GM19238 (cell line): Measurements from ENCODE around the gene GABRB2.

ENCODE experiments used
- DNase-seq: peaks from one replicate; pipeline ENCODE4 v3.0.0; 2011; ENCODE audit warnings: low spot score; ENCODE audit not compliant: insufficient read length

The GABRB2 gene

DNA sequence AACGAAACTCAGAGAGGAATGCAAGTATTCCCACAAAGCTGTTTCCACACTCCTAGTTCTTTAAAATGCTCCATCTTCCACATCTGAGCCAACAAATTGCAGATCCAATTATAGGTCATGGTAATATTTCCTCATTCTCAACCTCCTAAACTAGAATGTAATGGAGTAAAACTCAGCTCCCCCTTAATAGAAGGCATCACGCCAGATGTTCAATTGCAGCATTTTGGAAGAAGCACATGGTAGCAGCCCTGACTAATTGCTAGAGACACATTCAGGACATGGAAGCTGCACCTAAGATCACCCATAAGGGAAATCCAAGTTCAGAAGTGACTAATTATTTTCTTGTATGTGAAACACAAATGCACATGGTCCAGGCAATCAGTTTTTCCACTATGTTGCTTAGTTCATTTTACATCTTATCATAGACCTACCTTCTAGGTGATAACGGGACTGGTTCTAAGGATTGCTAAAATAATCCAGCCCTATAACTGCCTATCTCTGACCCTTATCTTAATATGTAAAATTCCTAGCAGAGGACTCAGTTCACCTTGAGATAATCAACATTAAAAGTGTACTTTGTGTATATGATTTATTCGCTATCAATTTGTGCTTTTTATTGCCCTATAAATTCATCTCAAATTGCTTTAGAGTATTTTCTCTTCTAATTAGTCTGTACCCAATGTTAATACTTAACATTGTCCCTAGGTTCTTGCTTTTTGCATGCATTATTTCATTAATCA is 75.1 kb downstream of the GABRB2 start:
- DNase-seq = no peak

DNA sequence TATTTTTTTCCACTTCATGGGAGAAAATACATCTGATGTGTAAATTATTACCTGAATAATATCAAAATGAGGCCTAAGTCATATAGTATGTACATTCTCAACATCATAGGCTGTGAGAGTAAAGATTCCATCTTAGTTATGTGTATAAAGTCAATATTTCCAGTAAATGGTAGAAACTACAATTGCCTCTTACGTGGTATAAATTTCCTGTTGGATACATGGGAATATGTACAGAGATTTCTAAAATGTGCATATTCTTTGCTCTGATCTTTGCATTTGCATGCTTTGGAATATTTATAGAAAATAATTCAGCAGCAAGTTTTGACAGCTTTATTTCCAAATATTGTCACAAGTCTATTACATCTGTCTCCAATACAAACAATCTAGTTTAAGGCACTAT is 78.8 kb downstream of the GABRB2 start:
- no peak for DNase-seq

- DNase-seq = no peak
Observed at GRCh38 chr5:161460741-161461140, 85.8 kb downstream of the GABRB2 start.

- no peak for DNase-seq
Observed at GRCh38 chr5:161446655-161447054, 99.9 kb downstream of the GABRB2 start.

DNA sequence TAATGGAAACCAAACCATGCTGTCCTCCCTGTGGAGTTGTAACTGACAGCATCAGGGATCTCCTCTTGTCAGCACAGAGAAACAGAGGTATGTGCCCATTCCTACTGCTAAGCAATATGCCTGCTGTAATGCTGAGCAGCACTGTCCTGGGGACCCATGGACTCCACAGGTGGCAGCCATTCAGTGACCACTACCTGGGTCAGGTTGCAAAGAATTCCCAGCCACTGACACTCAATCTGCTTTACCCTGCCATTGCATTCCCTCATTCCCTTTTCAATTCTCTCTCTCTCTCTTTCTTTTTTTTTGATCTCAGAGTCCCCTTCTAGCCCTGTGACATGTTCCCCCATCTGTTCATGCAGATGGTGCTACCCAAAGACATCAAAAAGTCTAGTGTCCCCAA is 104.1 kb downstream of the GABRB2 start:
- no peak for DNase-seq

DNA sequence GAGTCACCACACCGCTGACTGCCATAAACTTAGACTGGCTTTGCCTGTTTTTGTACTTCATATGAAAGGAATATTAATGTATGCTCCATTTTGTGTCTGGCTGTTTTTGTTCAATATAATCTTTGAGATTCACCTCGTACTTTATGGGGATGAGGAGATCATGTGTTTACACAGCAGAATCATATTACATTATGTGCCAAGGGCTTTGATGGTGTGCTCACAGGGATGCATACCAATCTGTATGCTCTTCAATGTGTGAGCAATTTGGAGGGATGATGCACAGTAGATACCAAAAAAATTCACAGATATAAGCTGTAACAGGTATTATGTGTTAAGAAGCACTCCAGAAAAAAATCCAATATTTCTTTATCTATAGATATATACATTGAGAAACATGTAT is 113.7 kb downstream of the GABRB2 start:
- DNase-seq = no peak

DNA sequence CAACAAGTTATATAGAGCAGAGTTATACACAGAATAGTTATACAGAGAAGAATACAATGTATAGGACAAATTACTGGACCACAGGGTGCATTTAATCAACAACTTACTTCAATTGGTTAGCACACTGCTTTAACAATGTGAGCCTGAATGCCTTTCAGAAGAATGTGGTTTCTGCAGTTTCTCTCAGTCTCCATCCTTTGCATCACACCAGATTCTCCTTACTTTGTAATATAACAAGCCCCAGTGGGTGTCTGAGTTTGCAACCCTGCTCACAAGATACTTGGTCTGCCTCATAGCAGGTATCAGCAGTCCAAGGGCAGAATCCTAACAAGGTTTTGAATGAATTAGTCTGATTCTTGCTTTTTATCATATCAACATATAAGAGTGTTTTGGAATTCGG is 114.6 kb downstream of the GABRB2 start:
- DNase-seq = no peak

GRCh38 chr5:161421067-161421466 is 125.5 kb downstream of the GABRB2 start:
- DNase-seq = no peak

DNA sequence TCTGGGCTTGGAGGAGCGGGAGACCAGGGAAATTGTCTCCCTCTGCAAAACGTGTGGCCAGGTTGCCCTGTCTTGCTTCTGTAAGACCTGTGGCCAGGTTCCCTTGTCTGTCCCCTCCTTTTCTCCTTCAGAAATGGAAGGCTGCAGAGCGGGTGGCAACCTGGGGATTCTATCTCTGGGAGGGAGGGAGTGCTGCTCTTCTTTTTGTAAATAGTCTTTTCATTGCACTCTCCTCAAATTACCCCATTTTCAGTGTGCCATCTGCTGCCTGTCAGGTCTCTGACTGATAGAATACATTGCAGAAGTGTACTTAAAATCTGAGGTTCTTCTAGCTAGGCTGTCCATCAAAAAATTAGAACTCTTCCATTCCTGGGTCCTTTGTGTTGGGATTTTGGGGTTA is 126.0 kb downstream of the GABRB2 start:
- no peak for DNase-seq

DNA sequence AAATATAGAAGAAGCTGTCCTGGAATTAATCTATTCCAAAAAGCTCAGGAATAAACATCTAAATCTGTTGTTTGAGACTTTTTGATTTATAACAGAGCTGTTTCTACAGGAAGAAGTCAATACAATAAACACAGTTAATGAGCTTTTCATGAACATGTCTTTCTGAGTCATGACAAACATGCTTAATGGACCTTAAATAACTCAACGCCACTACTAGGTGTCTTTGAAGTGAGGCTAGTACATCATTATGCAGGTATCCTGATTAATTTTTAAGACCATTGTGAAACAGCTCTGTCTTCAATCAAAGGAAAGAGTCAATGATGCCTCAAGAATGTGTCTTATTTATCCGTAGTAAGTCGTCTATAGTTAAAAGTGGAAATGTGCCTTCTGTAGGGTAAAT is 131.6 kb downstream of the GABRB2 start:
- no peak for DNase-seq

DNA sequence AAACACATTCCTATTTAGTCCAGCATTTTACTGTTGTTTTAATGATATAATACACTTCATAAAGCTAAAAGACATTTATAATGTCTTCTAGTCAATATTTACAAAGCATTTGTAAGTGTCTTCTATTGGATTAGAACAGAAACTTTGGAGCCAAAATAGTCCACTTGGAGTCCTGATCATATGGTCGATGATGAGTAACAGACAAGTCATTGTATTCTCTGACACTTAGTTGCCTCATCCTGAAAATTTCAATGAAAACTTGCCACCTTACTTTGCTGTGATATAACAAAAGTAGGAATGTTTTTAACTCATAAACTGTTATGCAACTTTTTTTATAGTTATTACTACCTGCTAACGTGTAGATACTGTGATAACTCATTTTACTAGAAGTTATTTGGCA is 132.5 kb downstream of the GABRB2 start:
- DNase-seq = no peak

DNA sequence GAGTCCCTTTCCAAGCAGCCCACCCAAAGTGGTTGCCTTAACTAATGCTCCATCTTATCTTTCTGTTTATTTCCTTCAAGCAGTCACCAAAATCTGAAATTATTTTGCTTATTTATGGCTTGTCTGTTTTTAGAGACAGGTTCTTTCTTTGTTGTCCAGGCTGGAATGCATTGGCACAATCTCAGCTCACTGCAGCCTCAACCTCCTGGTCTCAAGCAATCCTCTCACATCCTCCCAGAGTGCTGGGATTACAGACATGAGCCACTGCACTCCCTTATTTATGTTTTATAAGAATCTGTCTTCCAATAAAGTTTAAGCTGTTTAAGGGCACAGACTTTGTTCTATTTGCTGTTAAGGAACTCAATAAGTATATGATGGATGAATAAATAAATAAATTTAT is 133.7 kb downstream of the GABRB2 start:
- DNase-seq = no peak

GRCh38 chr5:161411156-161411555 is 135.4 kb downstream of the GABRB2 start:
- no peak for DNase-seq

GRCh38 chr5:161410640-161411039 is 135.9 kb downstream of the GABRB2 start:
- DNase-seq = no peak

DNA sequence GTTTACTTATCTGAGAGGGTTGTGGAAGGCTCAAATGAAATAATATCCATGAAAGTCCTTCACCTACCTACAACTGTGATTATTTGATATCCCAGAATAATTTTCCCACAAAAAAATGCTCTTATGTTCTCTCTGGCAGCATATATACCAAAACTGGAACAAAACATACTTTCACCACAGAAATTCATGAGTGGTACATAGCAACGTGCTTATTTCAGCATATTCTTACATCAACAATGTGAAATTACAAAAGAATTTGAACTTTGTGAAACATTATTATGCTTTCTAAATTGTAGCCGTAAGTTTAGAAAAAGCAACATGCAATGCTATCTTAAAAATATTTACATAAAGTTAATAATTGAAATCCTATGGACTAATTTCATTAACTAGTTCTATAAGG is 137.1 kb downstream of the GABRB2 start:
- DNase-seq = no peak

DNA sequence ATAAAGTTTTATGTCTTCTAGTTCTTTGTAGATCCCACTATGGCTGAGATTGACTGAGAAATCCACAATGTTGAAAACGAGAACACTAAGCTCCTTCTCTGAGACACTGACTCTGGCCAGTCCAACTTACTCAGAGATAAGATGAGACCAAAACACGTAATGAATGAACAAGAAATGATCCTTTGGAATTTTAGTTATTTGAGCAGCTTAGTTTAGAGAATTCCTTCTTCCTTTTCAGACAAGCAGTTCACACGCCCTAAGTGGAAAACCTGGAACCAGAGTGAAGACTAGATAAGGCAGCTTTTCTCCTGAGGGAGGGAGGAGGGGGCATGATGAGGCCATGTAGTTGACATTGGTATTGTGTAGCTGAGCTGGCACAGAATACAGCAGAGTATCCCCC is 139.6 kb downstream of the GABRB2 start:
- DNase-seq = no peak

DNA sequence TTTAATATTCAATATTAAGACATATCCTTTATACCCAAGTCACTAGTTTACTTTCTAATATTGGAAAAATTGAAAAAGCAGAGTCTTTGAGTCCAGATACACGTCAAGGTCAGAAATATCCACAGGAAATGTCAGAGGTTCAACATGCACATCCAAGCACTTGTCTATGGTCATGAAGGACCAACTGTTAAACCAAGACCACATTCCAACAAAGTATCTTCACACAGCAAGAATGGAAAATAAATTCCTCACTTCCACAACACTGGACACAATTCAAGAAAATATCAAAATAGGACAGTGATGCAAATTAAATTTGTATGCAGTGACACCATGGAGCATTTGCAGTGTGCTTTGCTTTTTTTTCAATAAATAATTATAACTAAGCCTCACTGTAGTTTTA is 142.5 kb downstream of the GABRB2 start:
- DNase-seq = no peak

- no peak for DNase-seq
Observed at GRCh38 chr5:161403121-161403520, 143.4 kb downstream of the GABRB2 start.

DNA sequence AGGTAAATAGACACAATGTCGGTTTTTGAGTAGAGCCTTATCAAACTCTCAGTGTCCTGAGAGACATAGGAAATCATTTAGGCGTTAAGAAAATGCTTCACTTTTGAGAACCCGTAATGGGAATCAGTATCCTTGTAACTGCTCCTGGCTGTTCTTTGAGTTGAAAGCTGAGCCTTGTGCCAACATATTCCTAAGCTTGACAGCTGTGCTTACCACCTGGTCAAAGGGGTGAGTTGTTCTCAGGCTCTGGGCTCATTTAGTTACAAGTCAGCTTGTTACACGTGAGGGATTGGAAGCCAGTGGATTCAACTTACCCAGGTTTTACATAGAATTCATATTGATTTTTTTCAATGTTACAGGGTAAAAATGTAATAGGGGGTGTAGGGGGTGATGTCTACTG is 145.9 kb downstream of the GABRB2 start:
- no peak for DNase-seq

DNA sequence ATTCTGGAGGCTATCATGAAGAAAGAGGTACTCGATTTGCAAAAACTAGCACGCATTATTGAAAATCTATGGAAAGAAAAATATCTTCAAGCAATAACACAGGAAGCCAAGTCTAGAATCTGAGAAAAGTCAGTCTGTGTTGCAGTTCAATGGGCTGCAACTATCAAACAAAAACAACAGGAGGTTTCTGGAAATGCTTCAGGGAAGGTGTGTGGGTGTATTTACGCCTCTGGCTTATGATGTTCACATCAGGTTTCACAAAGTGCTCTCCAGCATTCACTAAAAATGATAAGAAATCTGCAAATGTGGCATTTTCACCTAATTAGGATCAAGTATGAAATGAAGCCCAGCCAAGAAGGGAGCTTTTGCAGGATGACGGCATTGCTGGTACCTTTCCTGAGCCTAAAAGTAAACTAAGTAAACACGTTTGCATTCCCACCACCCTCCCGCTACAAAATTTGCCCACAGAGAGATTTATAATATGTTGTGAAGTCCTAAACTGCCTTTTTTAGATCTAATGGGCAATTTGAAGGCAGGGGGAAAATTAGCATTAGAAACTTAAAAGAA is 146.4 kb downstream of the GABRB2 start:
- DNase-seq = no peak

- DNase-seq = no peak
Observed at GRCh38 chr5:161397448-161397847, 149.1 kb downstream of the GABRB2 start.

GRCh38 chr5:161396171-161396570 is 150.4 kb downstream of the GABRB2 start:
- no peak for DNase-seq

DNA sequence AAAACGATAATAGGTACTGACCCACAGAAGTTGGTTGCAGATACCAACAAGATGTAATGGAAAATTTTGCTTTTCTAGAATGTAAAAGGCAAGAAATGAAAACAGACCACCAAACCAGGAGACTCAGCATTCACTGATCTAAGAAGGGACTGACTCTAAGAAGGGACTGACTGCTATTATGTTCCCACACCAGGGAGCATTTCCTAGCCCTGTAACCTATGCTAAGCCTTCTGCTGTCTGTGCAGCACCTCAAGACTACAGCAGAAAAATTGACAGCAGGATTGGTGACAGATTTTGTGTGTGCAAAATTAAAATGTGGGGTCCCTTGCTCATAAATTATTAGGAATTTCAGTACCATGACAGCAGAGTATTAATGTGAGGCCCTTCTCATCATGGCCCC is 154.8 kb downstream of the GABRB2 start:
- DNase-seq = no peak

DNA sequence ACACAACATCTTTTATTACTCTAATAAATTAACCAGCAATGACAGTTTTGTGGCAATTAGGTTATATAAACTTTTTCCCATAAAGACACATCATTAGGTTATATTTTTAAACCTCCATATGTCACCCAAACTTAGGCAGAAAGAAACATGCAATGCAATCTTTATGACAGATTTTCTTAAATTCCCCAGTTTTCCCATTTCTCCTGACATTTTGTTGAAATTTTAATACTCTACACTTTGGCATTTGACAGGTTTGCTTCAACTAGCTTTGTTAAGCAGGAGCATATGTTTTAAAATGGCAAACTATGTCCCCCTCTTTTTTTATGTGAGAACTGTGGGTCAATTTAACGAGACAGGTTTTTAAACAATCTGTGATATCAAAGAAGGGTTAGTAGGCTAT is 155.5 kb downstream of the GABRB2 start:
- DNase-seq = no peak
